Activated T-cell treated with anti-CD3 and anti-CD28 coated beads, Interleukin-2, amount 50 U/mL, for 24 hours (primary cell): ENCODE measurements around the gene C1QTNF7.

Source experiments
- DNase-seq: peaks from one replicate; pipeline ENCODE4 v3.0.0-alpha.2; 2020
- H3K27ac Mint-ChIP-seq: 2 replicates; pipeline ENCODE4 v1.8.0; 2020; ENCODE audit warnings: mild to moderate bottlenecking, mixed read lengths
- H3K27me3 Mint-ChIP-seq: 2 replicates; pipeline ENCODE4 v1.8.0; 2020; ENCODE audit warnings: mixed read lengths
- H3K36me3 Mint-ChIP-seq: 2 replicates; pipeline ENCODE4 v1.8.0; 2020; ENCODE audit warnings: low read depth, mixed read lengths
- H3K4me1 Mint-ChIP-seq: 2 replicates; pipeline ENCODE4 v1.8.0; 2020; ENCODE audit warnings: low read depth, mixed read lengths
- H3K4me3 Mint-ChIP-seq: 2 replicates; pipeline ENCODE4 v1.8.0; 2020; ENCODE audit warnings: mild to moderate bottlenecking, moderate library complexity, mixed read lengths
- H3K9me3 Mint-ChIP-seq: 2 replicates; pipeline ENCODE4 v1.8.0; 2020; ENCODE audit warnings: mixed read lengths

C1QTNF7 gene

GRCh38 chr4:15457406-15458201 is 29.8 kb downstream of the C1QTNF7 start:
- no peak overlapping the region for H3K27ac Mint-ChIP-seq
- H3K36me3 Mint-ChIP-seq: no peaks in the 10 kb centered on the region
- no peak for DNase-seq
- no peaks in the 10 kb centered on the region for H3K9me3 Mint-ChIP-seq
- H3K27me3 Mint-ChIP-seq: peaks cover 2% of the 10 kb centered on the region
- peaks cover 3% of the 10 kb centered on the region for H3K4me1 Mint-ChIP-seq
- no peak overlapping the region for H3K4me3 Mint-ChIP-seq

GRCh38 chr4:15458616-15459015 is 30.8 kb downstream of the C1QTNF7 start:
- Mint-ChIP-seq H3K36me3 (no peaks in the 10 kb centered on the region), H3K9me3 (no peaks in the 10 kb centered on the region), H3K27ac (no peak overlapping the region), H3K4me3 (no peak overlapping the region), H3K4me1 (peaks cover 3% of the 10 kb centered on the region), H3K27me3 (peaks cover 2% of the 10 kb centered on the region)
- DNase-seq: no peak

- no peak overlapping the region for H3K27ac Mint-ChIP-seq
- H3K4me1 Mint-ChIP-seq: peaks cover 3% of the 10 kb centered on the region
- no peaks in the 10 kb centered on the region for H3K36me3 Mint-ChIP-seq
- H3K4me3 Mint-ChIP-seq: no peak overlapping the region
- no peaks in the 10 kb centered on the region for H3K9me3 Mint-ChIP-seq
- DNase-seq: no peak
- H3K27me3 Mint-ChIP-seq: peaks cover 2% of the 10 kb centered on the region
These were observed 31.9 kb downstream of the C1QTNF7 start for GRCh38 chr4:15459706-15460105.

- Mint-ChIP-seq H3K4me1 (peaks cover 12% of the 10 kb centered on the region), H3K36me3 (no peaks in the 10 kb centered on the region), H3K27me3 (peaks cover 11% of the 10 kb centered on the region), H3K9me3 (no peaks in the 10 kb centered on the region), H3K4me3 (no peak overlapping the region), H3K27ac (no peak overlapping the region)
- DNase-seq: no peak
These were observed 38.8 kb downstream of the C1QTNF7 start for GRCh38 chr4:15466596-15466995.

- H3K27ac Mint-ChIP-seq: no peak within 1 kb of the TSS
These were observed 41.7 kb downstream of the C1QTNF7 start, which contains the start of gene CC2D2A for GRCh38 chr4:15469402-15470127. Gene CC2D2A, plus strand, starts transcription at chr4:15469882. Its CDS starts 6,051 bp downstream, at chr4:15475933.

GRCh38 chr4:15470128-15470475 is 42.3 kb downstream of the C1QTNF7 start:
- peaks cover 12% of the 10 kb centered on the region for H3K4me1 Mint-ChIP-seq
- peak overlapping the region; percentile 16 for H3K4me3 Mint-ChIP-seq
- H3K27me3 Mint-ChIP-seq: peaks cover 11% of the 10 kb centered on the region
- no peak overlapping the region for H3K27ac Mint-ChIP-seq
- H3K9me3 Mint-ChIP-seq: no peaks in the 10 kb centered on the region
- H3K36me3 Mint-ChIP-seq: no peaks in the 10 kb centered on the region
- no peak for DNase-seq

More at GRCh38 chr4:15469402-15470127, 41.7 kb downstream of the C1QTNF7 start, which contains the start of gene CC2D2A:
- no peak for DNase-seq
- Mint-ChIP-seq H3K9me3 (no peaks in the 10 kb centered on the region), H3K27me3 (peaks cover 11% of the 10 kb centered on the region), H3K4me1 (peaks cover 12% of the 10 kb centered on the region), H3K36me3 (no peaks in the 10 kb centered on the region), H3K4me3 (peak within 1 kb of the TSS; percentile 16)

- H3K4me1 Mint-ChIP-seq: no peaks in the 10 kb centered on the region
- no peaks in the 10 kb centered on the region for H3K27me3 Mint-ChIP-seq
- no peak overlapping the region for H3K4me3 Mint-ChIP-seq
- no peaks in the 10 kb centered on the region for H3K36me3 Mint-ChIP-seq
- no peak overlapping the region for H3K27ac Mint-ChIP-seq
- H3K9me3 Mint-ChIP-seq: no peaks in the 10 kb centered on the region
- no peak for DNase-seq
These were observed 48.6 kb downstream of the C1QTNF7 start for GRCh38 chr4:15476396-15476795.

- DNase-seq: no peak
- Mint-ChIP-seq H3K27me3 (no peaks in the 10 kb centered on the region), H3K27ac (no peak overlapping the region), H3K36me3 (no peaks in the 10 kb centered on the region), H3K4me3 (no peak overlapping the region), H3K4me1 (no peaks in the 10 kb centered on the region), H3K9me3 (no peaks in the 10 kb centered on the region)
These were observed 50.9 kb downstream of the C1QTNF7 start for GRCh38 chr4:15478724-15479088.

GRCh38 chr4:15479089-15479912 is 51.5 kb downstream of the C1QTNF7 start:
- no peak for DNase-seq
- Mint-ChIP-seq H3K27me3 (no peaks in the 10 kb centered on the region), H3K36me3 (no peaks in the 10 kb centered on the region), H3K4me3 (no peak overlapping the region), H3K9me3 (no peaks in the 10 kb centered on the region), H3K4me1 (no peaks in the 10 kb centered on the region), H3K27ac (no peak overlapping the region)

GRCh38 chr4:15479913-15480185 is 52.0 kb downstream of the C1QTNF7 start:
- no peaks in the 10 kb centered on the region for H3K27me3 Mint-ChIP-seq
- H3K4me3 Mint-ChIP-seq: no peak overlapping the region
- no peaks in the 10 kb centered on the region for H3K4me1 Mint-ChIP-seq
- H3K27ac Mint-ChIP-seq: no peak overlapping the region
- no peaks in the 10 kb centered on the region for H3K36me3 Mint-ChIP-seq
- H3K9me3 Mint-ChIP-seq: no peaks in the 10 kb centered on the region
- no peak for DNase-seq

GRCh38 chr4:15481961-15482745 is 54.3 kb downstream of the C1QTNF7 start:
- no peaks in the 10 kb centered on the region for H3K27me3 Mint-ChIP-seq
- no peaks in the 10 kb centered on the region for H3K36me3 Mint-ChIP-seq
- no peak for DNase-seq
- peaks cover 12% of the 10 kb centered on the region for H3K9me3 Mint-ChIP-seq
- no peak overlapping the region for H3K4me3 Mint-ChIP-seq
- H3K27ac Mint-ChIP-seq: no peak overlapping the region
- no peaks in the 10 kb centered on the region for H3K4me1 Mint-ChIP-seq

- no peaks in the 10 kb centered on the region for H3K27me3 Mint-ChIP-seq
- H3K36me3 Mint-ChIP-seq: no peaks in the 10 kb centered on the region
- no peak overlapping the region for H3K4me3 Mint-ChIP-seq
- peaks cover 18% of the 10 kb centered on the region for H3K9me3 Mint-ChIP-seq
- H3K4me1 Mint-ChIP-seq: no peaks in the 10 kb centered on the region
- no peak for DNase-seq
- no peak overlapping the region for H3K27ac Mint-ChIP-seq
These were observed 55.0 kb downstream of the C1QTNF7 start for GRCh38 chr4:15482842-15483241.

GRCh38 chr4:15488136-15488535 is 60.3 kb downstream of the C1QTNF7 start:
- H3K36me3 Mint-ChIP-seq: no peaks in the 10 kb centered on the region
- peaks cover 39% of the 10 kb centered on the region for H3K9me3 Mint-ChIP-seq
- no peaks in the 10 kb centered on the region for H3K27me3 Mint-ChIP-seq
- H3K4me3 Mint-ChIP-seq: no peak overlapping the region
- no peak for DNase-seq
- no peaks in the 10 kb centered on the region for H3K4me1 Mint-ChIP-seq
- no peak overlapping the region for H3K27ac Mint-ChIP-seq
